GM19468 (cell line): Measurements from ENCODE around the gene TXNDC12.
"Not testable (repeated sequence)": the region's sequence is repeated elsewhere in the genome, so short reads cannot be mapped to it uniquely, and the experiment has no call there.

ENCODE experiments used
- ATAC-seq: cut with Tn5 transposase; IDR thresholded peaks from one replicate; pipeline ENCODE4 v1.9.1; 2021; ENCODE audit warnings: mild to moderate bottlenecking, moderate library complexity, moderate number of reproducible peaks; ENCODE audit not compliant: unreplicated experiment; ENCODE audit errors: extremely low read depth

Gene TXNDC12

GRCh38 chr1:52055066-52055865 is at the start of gene TXNDC12:
Gene TXNDC12 (minus strand): TSS chr1:52055191. CDS start chr1:52055096, 95 bp downstream.
- ATAC-seq: no peak

GRCh38 chr1:52102336-52103013 is 47.5 kb upstream of the TXNDC12 start:
- ATAC-seq: peak; percentile 55

DNA sequence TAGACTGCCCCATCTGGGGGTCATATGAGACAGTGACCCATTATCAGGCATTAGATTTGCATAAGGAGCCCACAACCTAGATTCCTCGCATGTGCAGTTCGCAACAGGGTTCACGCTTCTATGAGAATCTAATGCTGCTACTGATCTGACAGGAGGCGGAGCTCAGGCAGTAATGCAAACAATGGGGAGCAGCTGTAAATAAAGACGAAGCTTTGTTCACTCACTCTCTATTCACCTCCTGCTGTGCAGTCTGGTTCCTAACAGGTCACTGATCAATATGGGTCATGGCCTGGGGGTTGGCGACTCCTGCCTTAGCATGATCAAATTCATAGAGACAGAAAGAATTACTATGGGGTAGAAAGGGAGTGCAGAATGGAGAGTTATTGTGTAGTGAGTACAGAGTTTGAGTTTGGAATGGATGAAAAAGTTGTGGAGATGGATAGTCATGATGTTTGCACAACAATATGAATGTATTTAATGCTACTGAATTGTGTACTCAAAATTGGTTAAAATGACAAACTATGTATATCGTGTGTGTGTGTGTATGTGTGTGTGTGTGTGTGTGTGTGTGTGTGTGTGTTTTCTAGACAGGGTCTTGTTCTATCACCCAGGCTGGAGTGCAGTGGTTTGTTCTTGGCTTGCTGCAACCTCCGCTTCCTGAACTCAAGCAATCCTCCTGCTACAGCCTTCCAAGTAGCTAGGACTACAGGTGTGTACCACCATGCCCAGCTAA is 43.3 kb upstream of the TXNDC12 start:
- ATAC-seq: no peak

DNA sequence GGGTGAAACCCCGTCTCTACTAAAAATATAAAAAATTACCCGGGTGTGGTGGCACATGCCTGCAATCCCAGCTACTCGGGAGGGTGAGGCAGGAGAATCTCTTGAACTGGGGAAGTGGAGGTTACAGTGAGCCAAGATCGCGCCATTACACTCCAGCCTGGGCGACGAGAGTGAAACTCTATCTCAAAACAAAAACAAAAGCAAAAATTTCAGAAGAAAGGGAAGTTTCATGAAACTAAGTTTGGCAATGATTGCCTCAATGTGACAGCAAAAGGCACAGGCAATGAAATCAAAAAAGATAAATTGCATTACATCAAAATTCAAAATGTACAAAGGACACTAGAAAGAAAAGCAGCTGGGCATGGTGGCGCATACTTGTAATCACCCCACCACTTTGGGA is 41.2 kb upstream of the TXNDC12 start:
- no peak for ATAC-seq

- not testable (repeated sequence) for ATAC-seq
These were observed 39.3 kb upstream of the TXNDC12 start for GRCh38 chr1:52094300-52094699.

- not testable (repeated sequence) for ATAC-seq
These were observed 32.9 kb upstream of the TXNDC12 start for GRCh38 chr1:52087892-52088291.

DNA sequence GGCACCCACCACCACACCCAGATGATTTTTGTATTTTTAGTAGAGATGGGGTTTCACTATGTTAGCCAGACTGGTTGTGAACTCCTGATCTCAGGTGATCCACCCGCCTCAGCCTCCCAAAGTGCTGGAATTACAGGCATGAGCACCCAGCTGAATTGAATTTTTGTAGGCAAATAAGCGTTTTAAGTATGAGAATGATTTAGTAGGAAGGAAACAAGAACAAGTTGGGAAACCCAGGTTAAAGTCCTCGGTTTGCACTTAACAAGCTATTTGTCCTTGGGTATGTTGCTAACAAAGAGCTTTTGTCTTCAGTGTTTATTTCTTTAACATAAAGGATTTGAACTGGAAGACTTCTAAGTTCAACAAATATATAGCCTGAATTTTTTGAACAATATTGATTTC is 25.0 kb upstream of the TXNDC12 start:
- no peak for ATAC-seq

DNA sequence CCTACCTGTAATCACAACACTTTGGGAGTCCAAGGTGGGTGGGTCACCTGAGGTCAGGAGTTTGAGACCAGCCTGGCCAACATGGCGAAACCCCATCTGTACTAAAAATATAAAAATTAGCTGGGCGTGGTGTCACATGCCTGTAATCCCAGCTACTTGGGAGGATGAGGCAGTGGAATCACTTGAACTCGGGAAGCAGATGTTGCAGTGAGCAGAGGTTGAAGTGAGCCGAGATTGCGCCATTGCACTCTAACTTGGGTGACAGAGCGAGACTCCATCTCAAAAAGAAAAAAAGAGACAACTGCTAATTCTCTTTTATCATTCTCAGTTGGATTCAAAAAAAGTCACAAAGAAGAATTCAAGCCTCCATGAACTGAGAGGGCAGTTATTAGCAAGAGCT is 22.3 kb upstream of the TXNDC12 start:
- not testable (repeated sequence) for ATAC-seq

DNA sequence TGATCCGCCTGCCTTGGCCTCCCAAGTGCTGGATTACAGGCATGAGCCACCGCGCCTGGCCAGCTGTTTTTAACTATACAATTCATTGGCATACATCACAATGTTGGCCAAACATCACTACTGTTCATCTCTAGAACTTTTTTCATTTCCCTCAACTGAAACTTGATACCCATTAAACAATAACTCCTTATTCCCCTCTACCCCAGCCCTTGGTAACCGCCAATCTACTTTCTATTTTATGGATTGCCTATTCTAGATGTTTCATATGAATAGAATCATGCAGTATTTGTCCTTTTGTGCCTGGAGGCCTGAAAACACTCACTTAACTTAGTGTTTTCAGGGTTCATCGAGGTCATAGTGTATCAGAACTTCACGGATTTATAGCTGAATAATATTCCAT is 17.3 kb upstream of the TXNDC12 start:
- no peak for ATAC-seq

- no peak for ATAC-seq
These were observed 15.7 kb upstream of the TXNDC12 start for GRCh38 chr1:52070704-52071103.

- no peak for ATAC-seq
These were observed 8.2 kb upstream of the TXNDC12 start for GRCh38 chr1:52063192-52063591.

DNA sequence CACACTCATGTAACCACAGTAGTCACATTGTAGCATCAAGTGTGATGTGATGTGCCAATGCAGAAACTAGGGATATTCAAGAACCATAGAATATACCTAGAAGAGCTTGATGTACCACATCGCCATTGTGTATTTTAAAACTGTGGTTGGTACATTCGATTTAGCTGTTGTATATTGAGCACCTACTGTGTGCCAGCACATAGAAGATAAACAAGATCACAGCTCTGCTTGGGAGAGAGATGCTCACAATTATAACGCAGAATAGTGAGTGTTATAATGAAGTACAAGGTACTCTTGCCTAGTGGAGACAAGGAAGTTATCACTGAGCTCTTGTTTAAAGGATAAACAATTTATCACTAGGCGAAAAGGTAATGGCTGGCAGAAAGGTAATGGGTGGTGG is 5.8 kb upstream of the TXNDC12 start:
- ATAC-seq: no peak

GRCh38 chr1:52059888-52060287 is 4.9 kb upstream of the TXNDC12 start:
- no peak for ATAC-seq

DNA sequence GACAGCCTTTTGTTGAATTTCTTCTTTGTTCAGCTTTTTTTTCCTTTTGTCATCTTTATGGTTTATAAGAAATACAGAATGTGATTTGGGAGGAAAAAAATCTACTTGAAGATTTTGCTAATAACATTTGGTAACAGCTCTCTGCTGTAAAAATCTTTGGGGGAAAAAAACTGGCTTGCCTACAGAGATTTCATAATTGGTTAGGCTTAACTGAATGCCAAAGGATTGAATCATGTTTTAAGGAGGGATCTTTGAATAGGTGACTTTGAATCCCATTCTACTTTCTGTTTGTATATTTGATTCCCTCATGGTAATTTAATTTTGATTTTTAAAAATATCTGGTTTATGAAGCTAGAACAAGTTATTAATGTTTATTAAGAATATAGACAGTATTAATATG is 4.3 kb upstream of the TXNDC12 start:
- ATAC-seq: no peak

GRCh38 chr1:52057876-52058415 is 3.0 kb upstream of the TXNDC12 start:
- no peak for ATAC-seq

- no peak for ATAC-seq
These were observed 2.3 kb upstream of the TXNDC12 start for GRCh38 chr1:52057255-52057654.

DNA sequence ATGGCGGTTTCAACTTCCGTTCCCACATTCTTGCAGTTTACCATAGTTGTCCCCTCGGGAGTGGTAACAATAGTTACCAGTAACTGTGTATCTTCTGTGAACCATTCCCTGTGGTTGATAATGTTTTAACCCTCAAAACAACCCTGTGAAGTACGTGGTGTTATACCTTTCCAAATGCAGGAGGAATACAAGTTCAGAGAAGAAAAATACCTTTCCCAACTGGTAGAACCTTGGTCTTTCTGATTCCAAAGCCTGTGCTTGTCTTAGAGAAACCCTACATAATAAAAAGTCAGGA is 1.9 kb upstream of the TXNDC12 start:
- peak; percentile 3 for ATAC-seq

GRCh38 chr1:52056163-52056936 is 1.4 kb upstream of the TXNDC12 start, which contains the start of gene BTF3L4:
Gene BTF3L4 (plus strand): TSS chr1:52056295. CDS start chr1:52059848, 3,553 bp downstream.
- peak; percentile 52 for ATAC-seq

GRCh38 chr1:52055866-52056162 is 823 bp upstream of the TXNDC12 start:
- no peak for ATAC-seq

GRCh38 chr1:52054496-52055065 is 410 bp downstream of the TXNDC12 start:
- ATAC-seq: no peak
